PC-9 (cell line): Measurements from ENCODE around the gene PLTP.
A peak's percentile ranks its signal among the peaks of the same experiment; 100 is the strongest.

Experiments used
- EZH2 ChIP-seq: fragments of 200-600 bp; sonication (generic); IDR thresholded peaks from 2 replicates; pipeline ENCODE4 v1.8.0; 2017; ENCODE audit warnings: antibody characterized with exemption, low read depth
- TF ChIP-seq, protein P1 (sequence below): fragments of 200-600 bp; sonication (generic); conservative IDR thresholded peaks from 2 replicates; pipeline ENCODE4 v1.6.1; 2017; ENCODE audit warnings: mixed run types, antibody characterized with exemption, mild to moderate bottlenecking, moderate library complexity

DNA sequence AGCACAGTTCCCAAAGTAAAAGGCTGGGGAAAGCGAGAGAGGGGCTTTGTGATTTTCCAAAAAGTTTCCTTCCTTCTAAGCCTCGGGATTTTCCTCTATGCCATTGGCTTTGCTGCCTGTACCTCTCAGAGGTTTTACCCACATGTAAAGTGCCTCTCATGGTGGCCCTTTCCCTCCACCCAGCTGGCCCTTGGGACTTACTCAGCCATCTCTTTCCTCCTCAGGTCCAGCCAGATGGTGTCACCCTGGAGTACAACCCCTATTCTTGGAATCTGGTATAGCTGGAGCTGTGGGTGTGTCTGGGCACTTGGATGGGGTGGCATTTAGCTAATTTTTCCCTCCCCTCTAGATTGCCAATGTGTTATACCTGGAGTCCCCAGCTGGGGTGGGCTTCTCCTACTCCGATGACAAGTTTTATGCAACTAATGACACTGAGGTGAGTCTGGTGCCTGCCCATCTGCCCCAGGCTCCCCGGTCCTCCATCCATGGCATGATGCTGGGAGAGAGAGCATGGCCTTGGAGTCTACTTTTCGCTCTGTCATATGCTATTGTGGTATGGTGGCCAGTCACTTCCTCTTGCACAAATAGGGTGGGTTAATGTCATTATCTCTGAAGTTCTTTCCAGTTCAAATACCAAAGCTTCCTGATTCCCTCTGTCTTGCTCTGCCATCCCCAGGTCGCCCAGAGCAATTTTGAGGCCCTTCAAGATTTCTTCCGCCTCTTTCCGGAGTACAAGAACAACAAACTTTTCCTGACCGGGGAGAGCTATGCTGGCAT lies 19.7 kb downstream of the PLTP start:
- TF ChIP-seq, protein P1, sequence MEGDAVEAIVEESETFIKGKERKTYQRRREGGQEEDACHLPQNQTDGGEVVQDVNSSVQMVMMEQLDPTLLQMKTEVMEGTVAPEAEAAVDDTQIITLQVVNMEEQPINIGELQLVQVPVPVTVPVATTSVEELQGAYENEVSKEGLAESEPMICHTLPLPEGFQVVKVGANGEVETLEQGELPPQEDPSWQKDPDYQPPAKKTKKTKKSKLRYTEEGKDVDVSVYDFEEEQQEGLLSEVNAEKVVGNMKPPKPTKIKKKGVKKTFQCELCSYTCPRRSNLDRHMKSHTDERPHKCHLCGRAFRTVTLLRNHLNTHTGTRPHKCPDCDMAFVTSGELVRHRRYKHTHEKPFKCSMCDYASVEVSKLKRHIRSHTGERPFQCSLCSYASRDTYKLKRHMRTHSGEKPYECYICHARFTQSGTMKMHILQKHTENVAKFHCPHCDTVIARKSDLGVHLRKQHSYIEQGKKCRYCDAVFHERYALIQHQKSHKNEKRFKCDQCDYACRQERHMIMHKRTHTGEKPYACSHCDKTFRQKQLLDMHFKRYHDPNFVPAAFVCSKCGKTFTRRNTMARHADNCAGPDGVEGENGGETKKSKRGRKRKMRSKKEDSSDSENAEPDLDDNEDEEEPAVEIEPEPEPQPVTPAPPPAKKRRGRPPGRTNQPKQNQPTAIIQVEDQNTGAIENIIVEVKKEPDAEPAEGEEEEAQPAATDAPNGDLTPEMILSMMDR, result 0 out of 2 replicates have a peak, but pooled peaks have one; percentile 42
- TF ChIP-seq EZH2, result no peak
